ENCODE data around the gene RSPH6A.

The RSPH6A gene

DNA sequence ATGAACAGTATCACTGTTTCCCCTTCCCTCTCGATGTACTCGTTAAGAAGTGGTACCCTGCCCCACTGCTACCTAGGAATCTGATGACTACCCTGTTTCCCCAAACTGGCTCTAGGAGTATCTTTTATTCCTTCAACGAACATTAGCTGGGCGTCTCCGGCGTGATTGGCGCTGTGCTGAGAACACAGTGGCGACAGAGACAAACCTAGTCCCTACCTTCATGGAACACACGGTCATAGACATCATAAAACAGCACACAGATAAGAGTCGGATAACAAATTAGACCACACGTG is 47.1 kb upstream of the RSPH6A start:
- peaks cover 9% of the 10 kb centered on the region for H3K36me3 ChIP-seq (replicated peaks)
- H3K27me3 ChIP-seq (replicated peaks) = peaks cover 21% of the 10 kb centered on the region
- TF ChIP-seq, protein P1, sequence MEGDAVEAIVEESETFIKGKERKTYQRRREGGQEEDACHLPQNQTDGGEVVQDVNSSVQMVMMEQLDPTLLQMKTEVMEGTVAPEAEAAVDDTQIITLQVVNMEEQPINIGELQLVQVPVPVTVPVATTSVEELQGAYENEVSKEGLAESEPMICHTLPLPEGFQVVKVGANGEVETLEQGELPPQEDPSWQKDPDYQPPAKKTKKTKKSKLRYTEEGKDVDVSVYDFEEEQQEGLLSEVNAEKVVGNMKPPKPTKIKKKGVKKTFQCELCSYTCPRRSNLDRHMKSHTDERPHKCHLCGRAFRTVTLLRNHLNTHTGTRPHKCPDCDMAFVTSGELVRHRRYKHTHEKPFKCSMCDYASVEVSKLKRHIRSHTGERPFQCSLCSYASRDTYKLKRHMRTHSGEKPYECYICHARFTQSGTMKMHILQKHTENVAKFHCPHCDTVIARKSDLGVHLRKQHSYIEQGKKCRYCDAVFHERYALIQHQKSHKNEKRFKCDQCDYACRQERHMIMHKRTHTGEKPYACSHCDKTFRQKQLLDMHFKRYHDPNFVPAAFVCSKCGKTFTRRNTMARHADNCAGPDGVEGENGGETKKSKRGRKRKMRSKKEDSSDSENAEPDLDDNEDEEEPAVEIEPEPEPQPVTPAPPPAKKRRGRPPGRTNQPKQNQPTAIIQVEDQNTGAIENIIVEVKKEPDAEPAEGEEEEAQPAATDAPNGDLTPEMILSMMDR (IDR thresholded peaks at IDR 0.05; ENCODE audit: low read depth, low read length, missing control alignments) = no peak
- H3K27ac ChIP-seq = peak overlapping the region; percentile 80
- H3K4me3 ChIP-seq (ENCODE audit: low read depth, low read length) = peak overlapping the region; percentile 97
- DNase-seq = no peak
- in situ Hi-C loops (cut with HindIII; ENCODE audit: low pct_ligation_motif_present, low sequenced_read_pairs) = no loop called here

DNA sequence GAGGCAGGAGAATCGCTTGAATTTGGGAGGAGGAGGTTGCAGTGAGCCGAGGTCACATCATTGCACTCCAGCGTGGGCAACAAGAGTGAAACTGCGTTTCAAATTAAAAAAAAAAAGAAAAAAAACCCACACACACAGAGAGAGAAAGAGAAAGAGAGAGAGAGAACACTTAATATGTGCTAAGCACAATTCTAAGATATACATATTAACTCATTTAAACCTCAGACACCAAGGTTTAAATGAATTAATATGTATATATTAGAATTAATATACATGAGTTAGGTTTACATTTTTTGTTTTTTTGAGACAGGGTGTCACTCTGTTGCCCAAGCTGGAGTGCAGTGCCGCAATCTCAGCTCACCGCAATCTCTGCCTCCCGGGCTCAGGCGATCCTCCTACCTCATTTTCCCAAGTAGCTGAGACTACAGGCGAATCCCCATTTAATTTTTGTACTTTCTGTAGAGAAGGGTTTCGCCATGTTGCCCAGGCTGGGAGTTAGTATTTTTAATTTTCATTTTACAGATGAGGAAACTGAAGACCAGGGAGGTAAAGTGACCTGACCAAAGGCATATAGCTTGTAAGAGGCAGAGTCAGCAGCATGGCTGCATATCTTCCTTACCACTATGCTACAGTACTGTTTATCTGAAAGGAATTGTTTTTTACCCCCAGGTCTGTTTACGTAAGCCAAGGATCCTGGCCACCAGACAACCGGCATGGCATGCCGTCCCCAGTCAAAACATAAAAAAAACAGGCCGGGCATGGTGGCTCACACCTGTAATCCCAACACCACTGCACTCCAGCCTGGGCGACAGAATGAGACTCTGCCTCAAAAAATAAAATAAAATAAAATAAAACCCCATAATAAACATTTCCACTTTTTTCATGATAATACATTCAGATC is 45.5 kb upstream of the RSPH6A start:
- peaks cover 9% of the 10 kb centered on the region for H3K36me3 ChIP-seq (replicated peaks)
- in situ Hi-C loops (cut with HindIII; ENCODE audit: low pct_ligation_motif_present, low sequenced_read_pairs) = no loop called here
- no peak for DNase-seq
- TF ChIP-seq, protein P1 (IDR thresholded peaks at IDR 0.05; ENCODE audit: low read depth, low read length, missing control alignments) = no peak
- H3K4me3 ChIP-seq (ENCODE audit: low read depth, low read length) = no peak overlapping the region
- no peak overlapping the region for H3K27ac ChIP-seq
- H3K27me3 ChIP-seq (replicated peaks) = peaks cover 20% of the 10 kb centered on the region

DNA sequence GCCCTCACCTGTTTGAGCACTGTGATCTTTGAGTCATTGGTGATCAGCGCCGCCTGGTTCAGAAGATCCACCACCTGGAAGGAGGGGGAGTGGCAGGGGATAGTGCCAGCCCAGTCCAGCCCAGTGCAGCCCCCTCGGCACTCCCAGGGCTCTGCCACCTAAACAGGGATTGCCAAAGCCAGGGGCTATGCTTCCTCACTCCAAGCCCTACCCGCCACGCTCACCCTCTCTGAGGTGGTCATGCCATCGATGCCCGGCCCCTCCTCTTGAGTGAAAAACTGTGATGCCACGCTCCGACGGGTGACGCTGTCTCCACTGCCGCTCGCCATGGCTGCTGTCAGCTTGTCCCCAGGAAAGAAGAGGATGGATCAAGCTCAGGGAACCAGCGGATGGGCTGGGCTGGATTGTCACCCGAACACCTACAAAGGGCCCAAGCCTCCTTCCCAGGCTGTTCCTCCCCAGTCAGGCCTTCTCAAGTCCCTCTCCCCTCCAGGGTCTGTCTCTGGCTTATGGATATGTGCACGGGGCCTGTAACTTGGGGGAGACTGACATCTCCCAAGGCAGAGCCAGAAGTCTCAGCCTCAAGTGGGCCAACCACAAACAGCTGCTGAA is 39.2 kb upstream of the RSPH6A start:
- TF ChIP-seq, protein P1 (IDR thresholded peaks at IDR 0.05; ENCODE audit: low read depth, low read length, missing control alignments) = no peak
- peaks cover 60% of the 10 kb centered on the region for H3K36me3 ChIP-seq (replicated peaks)
- no peak overlapping the region for H3K4me3 ChIP-seq (ENCODE audit: low read depth, low read length)
- H3K27me3 ChIP-seq (replicated peaks) = no peaks in the 10 kb centered on the region
- H3K27ac ChIP-seq = no peak overlapping the region
- no peak for DNase-seq
- in situ Hi-C loops (cut with HindIII; ENCODE audit: low pct_ligation_motif_present, low sequenced_read_pairs) = no loop called here

DNA sequence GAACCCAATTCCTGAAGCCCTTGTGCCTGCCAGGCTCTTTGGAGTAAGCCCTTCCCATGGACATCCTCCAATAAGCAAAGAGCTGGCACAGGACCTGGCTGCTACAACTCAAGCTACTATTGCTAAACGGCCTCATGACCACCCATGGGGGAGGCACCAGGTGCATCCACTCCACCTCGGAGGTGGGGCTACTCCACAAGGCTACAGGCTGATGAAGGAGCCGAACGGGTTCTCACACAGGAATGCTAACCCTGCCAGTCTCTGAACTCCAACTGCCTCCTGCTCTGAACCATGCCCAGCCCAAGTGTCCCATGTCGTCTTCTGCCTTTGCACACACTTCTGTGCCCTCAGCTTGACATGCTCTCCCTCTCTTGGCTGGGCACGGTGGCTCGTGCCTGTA is 37.9 kb upstream of the RSPH6A start:
- TF ChIP-seq, protein P1 (IDR thresholded peaks at IDR 0.05; ENCODE audit: low read depth, low read length, missing control alignments) = no peak
- no peak overlapping the region for H3K27ac ChIP-seq
- DNase-seq = no peak
- no peaks in the 10 kb centered on the region for H3K27me3 ChIP-seq (replicated peaks)
- in situ Hi-C loops (cut with HindIII; ENCODE audit: low pct_ligation_motif_present, low sequenced_read_pairs) = no loop called here
- no peak overlapping the region for H3K4me3 ChIP-seq (ENCODE audit: low read depth, low read length)
- peaks cover 68% of the 10 kb centered on the region for H3K36me3 ChIP-seq (replicated peaks)

DNA sequence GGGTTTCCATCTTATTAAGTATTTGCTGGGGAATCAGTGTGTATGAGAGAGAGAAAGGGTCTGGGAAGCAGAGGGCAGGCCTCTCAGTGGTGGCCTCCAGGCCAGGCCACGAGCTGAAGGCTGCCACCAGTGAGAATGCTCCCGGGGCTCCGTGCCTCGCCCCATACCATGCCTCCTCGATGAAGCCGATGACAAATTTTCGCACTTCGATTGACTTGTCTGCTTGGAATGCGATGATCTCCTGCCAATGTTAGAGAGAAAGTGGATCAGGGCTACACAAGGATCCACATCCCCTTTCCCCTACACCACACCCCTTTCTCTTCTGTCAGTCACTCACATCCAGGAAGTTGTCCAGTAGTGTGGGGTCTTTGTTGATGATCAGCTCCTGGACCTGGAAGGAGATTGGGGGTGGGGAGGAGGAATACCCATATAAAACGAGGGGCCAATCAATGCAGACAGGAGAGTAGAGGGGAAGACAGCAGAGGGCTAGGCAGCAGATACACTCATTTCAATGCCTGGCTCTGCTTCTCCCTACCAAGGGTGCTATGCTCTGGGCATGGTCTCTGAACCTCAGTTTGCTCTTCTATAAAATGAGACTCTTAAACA is 37.1 kb upstream of the RSPH6A start:
- peak; percentile 39 for DNase-seq

More for the DNA sequence above, 37.1 kb upstream of the RSPH6A start:
- H3K27me3 ChIP-seq (replicated peaks) = no peaks in the 10 kb centered on the region
- peaks cover 75% of the 10 kb centered on the region for H3K36me3 ChIP-seq (replicated peaks)
- TF ChIP-seq, protein P1 (IDR thresholded peaks at IDR 0.05; ENCODE audit: low read depth, low read length, missing control alignments) = no peak
- H3K27ac ChIP-seq = peak overlapping the region; percentile 13
- in situ Hi-C loops (cut with HindIII; ENCODE audit: low pct_ligation_motif_present, low sequenced_read_pairs) = no loop called here
- no peak overlapping the region for H3K4me3 ChIP-seq (ENCODE audit: low read depth, low read length)

Measured in brain microvascular endothelial cell (primary cell).